Left ventricle myocardium superior (tissue), 1 donor: ENCODE measurements around the gene SH3RF2. TPM values are rescaled to one million over a fixed set of nuclear protein-coding genes. Genes with fewer than 3 reads are reported as not detected.

ENCODE experiments used
- ATAC-seq: fragments of 200-7000 bp; cut with Tn5 transposase; one replicate; pipeline ENCODE4 v1.9.1; 2020; ENCODE audit warnings: mild to moderate bottlenecking, moderate library complexity
- DNase-seq: peaks from one replicate; pipeline ENCODE4 v3.0.0-alpha.2; 2020
- intact Hi-C: fragments of 100-400 bp; cut with micrococcal nuclease; formaldehyde crosslinking; loops from one replicate; pipeline ENCODE4 v1.11.0; 2022
- total RNA-seq: library from RNA; stranded (reverse); fragmentation: NEBNext Ultra II Directional; extraction: Animal tissue kit (Norgen Biotek cat#: 25700); gene quantifications from one replicate; pipeline ENCODE4 v1.2.1, GENCODE V29; 2021
- donor health status: DM: no; HTN: yes; CAD: no; lungs with severe emphysema.

The SH3RF2 gene
- total RNA-seq, 1 donor from 2014 or later, result 350 TPM

DNA sequence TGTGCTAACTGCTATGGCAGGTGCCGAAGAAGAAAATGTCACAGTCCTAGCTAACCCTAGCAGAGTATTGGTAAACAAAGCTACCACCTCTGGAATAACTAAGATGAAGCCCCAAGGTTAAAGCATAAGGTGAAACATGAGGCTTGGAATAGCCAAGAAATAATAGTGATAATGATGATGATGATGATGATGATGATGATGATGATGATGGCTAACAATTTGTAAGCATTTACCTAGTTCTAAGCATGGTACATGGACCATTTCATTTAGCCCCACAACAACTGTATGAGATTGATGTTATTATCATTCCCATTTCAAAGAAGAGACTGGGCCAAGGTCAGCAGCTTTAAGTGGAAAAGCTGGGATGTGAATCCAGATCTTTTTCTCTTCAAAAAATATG is 35.3 kb downstream of the SH3RF2 start:
- ATAC-seq, result no peak

GRCh38 chr5:145975001-145975360 is 38.6 kb downstream of the SH3RF2 start:
- peak; percentile 72 for ATAC-seq
- intact Hi-C loops, result no loop called here
- peak; percentile 34 for DNase-seq

More for the DNA sequence above, 35.3 kb downstream of the SH3RF2 start:
- no peak for DNase-seq
- intact Hi-C loops, result no loop called here

DNA sequence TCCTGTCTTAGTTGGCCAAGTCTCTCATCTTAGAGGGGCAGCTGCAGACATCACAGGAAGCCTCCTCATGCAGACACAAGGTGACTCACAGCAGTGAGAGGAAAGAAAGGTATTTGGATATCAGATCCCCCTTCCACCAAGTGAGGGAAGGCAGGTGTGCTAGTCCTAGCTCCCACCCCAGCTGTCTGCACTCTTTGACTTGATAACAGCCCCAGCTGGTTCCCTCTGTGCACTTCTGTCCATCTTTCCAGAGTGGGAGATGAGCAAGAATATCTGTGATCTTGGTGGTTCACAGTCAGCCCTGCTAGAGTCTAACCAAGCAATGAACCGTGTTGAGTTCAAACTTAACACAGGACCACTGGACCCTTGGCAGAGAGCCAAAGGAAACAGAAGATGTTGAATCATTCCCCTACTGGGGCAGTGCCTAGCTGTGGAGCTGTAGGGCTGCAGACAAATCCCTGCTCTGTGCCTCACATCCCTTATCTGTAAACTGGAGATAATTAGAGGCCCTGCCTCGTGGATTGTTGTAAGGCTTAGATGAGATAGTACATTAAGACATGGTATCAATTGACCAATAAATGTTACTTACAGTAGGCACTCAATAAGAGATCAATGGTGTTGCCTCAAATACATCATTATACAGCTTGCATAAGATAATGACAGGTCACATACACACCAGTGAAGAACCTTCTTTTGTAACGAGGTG is 39.1 kb downstream of the SH3RF2 start:
- intact Hi-C loops, result no loop called here
- DNase-seq (no peak), ATAC-seq (no peak)

DNA sequence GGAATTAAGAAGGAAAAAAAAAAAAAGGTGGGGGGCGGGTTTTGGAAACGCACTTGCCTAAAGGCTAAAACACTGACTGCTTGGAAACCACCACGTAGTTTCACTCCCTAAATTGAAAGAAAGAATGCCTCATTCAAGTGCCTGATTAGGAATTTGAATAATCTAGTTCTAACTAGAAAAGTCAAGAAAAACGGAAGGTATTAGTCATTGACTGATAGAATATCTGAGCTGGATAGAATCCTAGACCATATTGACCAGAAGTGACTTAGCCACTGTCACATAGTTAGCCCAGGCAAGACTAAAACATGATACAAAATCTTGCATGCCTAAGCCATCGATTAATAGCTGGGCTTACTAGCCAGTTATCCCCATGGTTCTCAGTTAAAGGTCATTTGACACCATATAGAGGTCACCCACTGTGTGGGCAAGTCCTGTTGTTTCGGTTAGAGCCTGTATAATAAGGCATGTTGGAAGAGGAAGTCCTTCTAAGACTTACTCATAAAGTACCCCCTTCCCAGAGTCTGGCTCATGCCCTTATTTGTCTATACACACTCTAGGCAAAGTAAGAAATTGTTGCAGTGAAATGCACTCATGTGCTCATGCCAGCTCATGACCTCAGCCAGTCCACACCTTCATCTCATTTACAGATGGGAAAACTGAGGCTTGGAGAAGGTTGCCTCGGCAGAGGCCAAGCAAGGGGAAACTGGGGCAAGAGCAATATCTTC is 40.2 kb downstream of the SH3RF2 start:
- intact Hi-C loops, result no loop called here
- no peak for ATAC-seq

GRCh38 chr5:145978171-145978570 is 41.8 kb downstream of the SH3RF2 start:
- DNase-seq (no peak), ATAC-seq (no peak)
- intact Hi-C loops, result no loop called here

More for the DNA sequence above, 40.2 kb downstream of the SH3RF2 start:
- no peak for DNase-seq

DNA sequence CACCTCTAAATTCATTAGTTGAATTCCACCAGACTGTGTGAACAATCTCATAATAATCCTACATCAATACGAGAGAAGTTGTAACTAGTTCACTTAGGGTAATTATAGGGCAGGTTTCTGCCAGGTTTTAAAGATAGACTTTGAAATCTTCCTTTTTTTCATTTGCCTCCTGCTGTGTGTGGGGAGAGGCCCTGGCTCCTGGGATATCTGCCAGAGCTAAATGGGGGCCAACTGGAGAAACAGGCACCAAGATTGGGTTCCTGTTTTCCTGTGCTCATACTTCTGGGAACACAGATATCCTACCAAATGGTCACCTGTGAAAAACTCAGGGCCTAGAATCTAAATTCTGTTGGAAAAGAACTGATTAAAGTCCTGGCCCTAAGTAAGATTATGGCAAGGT is 42.3 kb downstream of the SH3RF2 start:
- intact Hi-C loops, result no loop called here
- ATAC-seq (peak; percentile 64), DNase-seq (peak; percentile 31)

GRCh38 chr5:145979270-145980223 is 43.2 kb downstream of the SH3RF2 start:
- no peak for DNase-seq
- peak; percentile 61 for ATAC-seq
- intact Hi-C loops, result no loop called here

- no peak for DNase-seq
- intact Hi-C loops, result no loop called here
- no peak for ATAC-seq
These were observed 43.9 kb downstream of the SH3RF2 start for GRCh38 chr5:145980259-145980658.

GRCh38 chr5:145980718-145981117 is 44.3 kb downstream of the SH3RF2 start:
- intact Hi-C loops, result no loop called here

GRCh38 chr5:145981589-145982571 is 45.5 kb downstream of the SH3RF2 start:
- no peak for ATAC-seq
- intact Hi-C loops, result no loop called here
- DNase-seq, result no peak

More at GRCh38 chr5:145980718-145981117, 44.3 kb downstream of the SH3RF2 start:
- ATAC-seq (no peak), DNase-seq (no peak)

DNA sequence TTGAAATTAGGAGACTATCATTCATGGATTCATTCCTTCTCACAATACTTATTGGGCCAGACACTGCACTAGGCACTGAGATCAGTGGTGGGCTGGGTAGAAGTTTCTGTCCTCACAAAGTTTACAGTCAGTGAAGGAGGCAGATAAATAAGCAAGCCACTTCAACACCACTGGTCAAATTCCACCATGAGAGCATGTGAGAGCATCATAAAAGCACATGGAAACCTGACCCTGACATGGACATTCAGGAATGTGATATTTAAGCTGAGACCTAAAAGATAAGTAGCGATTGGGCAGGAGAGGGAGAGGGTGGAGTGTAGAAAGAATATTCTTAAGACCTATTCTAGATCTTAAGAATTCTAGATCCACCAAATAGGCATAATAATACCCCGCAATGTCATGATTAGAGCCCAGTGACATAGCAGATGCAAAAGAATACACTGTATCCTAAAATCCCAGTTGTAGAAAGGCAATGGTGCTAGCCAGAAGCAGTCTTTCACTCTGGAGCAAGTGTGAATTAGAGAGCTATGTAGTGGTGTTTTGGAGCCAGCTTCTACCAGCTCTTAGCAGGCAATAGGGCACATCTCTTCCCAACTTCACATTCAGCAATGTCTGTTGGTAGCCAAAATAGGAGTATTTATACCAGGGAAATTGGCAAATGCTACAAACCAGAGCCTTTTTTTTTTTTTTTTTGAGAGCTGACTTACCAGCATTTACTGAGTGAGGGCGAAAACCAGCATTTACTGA is 46.4 kb downstream of the SH3RF2 start:
- intact Hi-C loops, result no loop called here
- ATAC-seq (peak; percentile 34), DNase-seq (no peak)

DNA sequence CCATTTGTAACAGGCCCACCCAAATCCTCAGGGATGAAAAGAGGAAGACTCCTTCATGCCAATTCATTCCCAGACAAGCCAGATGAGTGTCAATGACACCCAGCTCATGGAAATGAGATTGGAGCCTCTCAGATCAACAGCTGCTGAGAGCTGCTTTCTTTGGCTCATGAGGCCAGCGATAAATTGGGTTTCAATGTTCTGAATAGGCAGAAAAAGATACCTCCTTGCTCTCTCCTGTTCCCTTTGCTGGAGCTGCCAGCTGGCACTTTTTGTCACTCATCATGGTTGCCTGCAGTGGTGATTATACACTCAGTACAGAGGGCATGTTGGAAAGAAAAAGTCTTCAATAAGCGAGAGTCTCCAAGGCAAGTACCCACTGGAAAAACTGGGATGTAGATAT is 47.1 kb downstream of the SH3RF2 start:
- peak; percentile 75 for ATAC-seq
- intact Hi-C loops, result no loop called here
- peak; percentile 39 for DNase-seq

DNA sequence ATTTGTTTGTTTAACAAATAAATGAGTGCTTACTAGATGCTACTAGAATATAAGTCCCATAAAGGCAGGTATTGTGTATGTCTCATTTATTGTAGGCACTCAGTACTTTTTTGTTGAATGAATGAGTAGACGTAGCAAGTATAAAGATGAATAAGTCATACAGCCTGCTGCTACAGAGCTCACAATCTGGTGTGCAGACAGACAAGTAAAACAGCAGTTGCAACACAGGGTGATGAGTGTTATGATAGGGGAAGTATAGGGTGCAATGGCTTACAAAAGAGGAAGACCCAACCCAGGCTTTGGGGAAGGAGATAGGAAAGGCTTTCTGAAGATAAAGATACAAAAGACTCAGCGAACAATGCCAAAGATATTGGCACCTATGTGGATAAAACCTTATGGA is 47.7 kb downstream of the SH3RF2 start:
- intact Hi-C loops, result no loop called here
- ATAC-seq (no peak), DNase-seq (no peak)

DNA sequence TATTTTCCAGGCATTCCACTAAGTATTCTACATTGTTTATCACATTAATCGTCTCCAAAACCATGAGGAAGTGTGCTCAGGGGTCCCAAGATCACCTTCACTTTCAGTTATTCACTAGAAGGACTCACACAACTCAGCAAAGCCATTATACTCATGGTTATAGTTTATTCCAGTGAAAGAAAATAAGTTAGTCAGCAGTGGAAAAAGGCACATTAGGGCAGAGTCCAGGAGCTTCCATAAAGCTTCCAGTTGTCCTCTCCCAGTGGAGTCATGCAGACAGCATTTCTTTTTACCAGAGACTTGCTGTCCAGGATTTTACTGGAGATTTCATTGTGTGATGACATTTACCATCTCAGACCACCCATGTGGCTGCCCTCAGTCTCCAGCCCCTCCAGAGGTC is 51.5 kb downstream of the SH3RF2 start:
- ATAC-seq (no peak), DNase-seq (no peak)
- intact Hi-C loops, result no loop called here

DNA sequence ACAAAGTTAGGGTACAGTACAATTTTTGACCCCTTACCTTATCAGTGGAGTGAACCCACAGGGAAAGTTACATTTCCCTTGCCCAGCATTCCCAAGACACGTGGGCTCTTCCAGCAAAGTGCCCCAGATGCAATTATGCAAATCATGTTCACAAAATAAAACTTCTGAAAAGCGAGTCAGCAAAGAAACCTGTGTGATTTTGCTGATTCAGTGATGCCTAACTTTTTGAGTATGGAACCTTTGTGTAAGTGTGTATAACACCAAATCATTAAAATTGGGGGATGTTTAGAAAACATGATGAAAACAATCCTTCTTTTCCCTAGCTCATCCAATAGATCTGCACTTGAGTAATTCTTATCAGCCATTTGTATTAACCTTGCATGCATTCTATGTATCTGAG is 52.6 kb downstream of the SH3RF2 start:
- no peak for ATAC-seq
- intact Hi-C loops, result no loop called here
- DNase-seq, result no peak

DNA sequence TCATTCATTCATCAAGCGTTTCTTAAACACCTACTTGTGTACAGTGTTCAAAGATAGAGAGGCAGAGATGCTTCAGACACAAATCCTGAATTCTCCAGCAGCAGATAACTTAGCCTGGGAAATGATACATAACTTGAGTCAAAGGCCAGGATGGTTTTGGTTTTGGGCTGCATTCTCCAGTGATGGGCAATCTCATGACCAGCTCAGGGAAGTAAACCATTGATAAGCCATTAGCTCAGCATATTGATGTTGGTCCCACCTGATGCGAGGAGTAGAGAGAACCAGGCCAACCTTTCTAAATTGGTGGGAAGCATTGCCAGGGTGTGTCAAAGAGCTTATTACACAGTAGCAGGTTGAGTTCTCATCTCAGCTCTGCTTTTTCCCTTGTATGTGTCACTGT is 53.0 kb downstream of the SH3RF2 start:
- DNase-seq (no peak), ATAC-seq (no peak)
- intact Hi-C loops, result no loop called here

DNA sequence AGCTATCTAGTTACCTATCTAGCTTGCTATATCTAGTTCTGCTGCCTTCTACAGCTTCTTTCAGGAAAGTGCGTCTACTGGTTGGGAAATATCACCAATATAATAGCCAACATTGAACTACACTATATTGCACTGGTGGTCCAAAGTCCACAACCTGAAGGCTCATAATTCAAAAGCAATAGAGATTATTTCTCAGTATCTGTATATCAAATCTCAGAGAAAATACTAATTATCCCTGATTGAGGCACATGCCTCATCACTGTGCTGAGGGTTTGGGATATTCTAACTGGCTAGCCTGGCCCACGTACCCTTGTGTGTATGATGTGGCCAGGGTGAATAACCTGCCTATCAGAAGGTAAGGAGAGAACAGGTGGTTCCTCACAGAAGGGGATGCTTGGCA is 53.8 kb downstream of the SH3RF2 start:
- DNase-seq, result no peak
- intact Hi-C loops, result no loop called here

DNA sequence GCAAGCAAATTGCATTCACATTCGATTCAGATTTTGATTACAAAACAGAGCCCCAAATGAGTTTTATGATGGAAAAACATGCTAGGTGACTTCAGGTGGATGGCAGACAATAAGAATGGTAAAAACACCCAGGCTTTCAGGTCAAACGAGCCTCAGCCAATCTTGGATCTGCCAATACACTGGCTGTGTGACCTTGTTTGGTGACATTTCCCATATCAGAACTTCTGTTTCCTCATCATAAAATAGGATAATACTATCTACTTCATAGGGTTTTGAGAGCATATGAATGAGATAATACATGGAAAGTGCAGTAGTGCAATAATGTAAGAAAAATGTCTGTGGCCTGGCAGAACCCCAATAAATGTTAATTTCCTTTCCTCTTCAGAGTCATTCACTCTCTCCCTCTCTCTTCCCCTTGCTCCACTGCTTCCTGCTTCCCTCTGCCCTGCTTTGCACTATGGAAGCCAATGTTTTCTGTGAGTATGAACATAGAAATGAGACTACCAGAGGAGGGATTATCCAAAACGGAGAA is 54.7 kb downstream of the SH3RF2 start:
- DNase-seq (no peak), ATAC-seq (no peak)
- intact Hi-C loops, result no loop called here

More for the DNA sequence above, 53.8 kb downstream of the SH3RF2 start:
- no peak for ATAC-seq
